WERI-Rb-1 (cell line): Measurements from ENCODE around the gene HRCT1.

Source experiments
- DNase-seq: peaks from one replicate; pipeline ENCODE4 v3.0.0-alpha.2; 2020
- H3K27ac ChIP-seq: fragments of 250-450 bp; sonication (Bioruptor Pico); 2 replicates; pipeline ENCODE4 v1.5.1; 2020; ENCODE audit warnings: mild to moderate bottlenecking, moderate library complexity
- H3K27me3 ChIP-seq: fragments of 250-450 bp; sonication (Bioruptor Pico); 2 replicates; pipeline ENCODE4 v1.5.1; 2021; ENCODE audit warnings: mild to moderate bottlenecking, low read depth, moderate library complexity; ENCODE audit not compliant: insufficient read depth, severe bottlenecking
- H3K36me3 ChIP-seq: fragments of 250-450 bp; sonication (Bioruptor Pico); 2 replicates; pipeline ENCODE4 v1.5.1; 2020; ENCODE audit warnings: mild to moderate bottlenecking, moderate library complexity
- H3K4me3 ChIP-seq: 2 replicates; pipeline ENCODE4 v1.5.1; 2011; ENCODE audit warnings: low read depth, mild to moderate bottlenecking, control low read depth, low read length
- H3K9me3 ChIP-seq: fragments of 250-450 bp; sonication (Bioruptor Pico); 2 replicates; pipeline ENCODE4 v1.5.1; 2021; ENCODE audit warnings: mild to moderate bottlenecking, moderate library complexity; ENCODE audit not compliant: severe bottlenecking
- CTCF ChIP-seq: IDR thresholded peaks from 2 replicates; pipeline ENCODE4 v1.5.1; 2011; ENCODE audit warnings: low read depth, mild to moderate bottlenecking, control low read depth, inconsistent platforms, low read length

Gene HRCT1

GRCh38 chr9:35938474-35939356 is 32.7 kb downstream of the HRCT1 start:
- H3K27me3 ChIP-seq, result no peaks in the 10 kb centered on the region
- H3K27ac ChIP-seq, result no peak overlapping the region
- H3K36me3 ChIP-seq, result no peaks in the 10 kb centered on the region
- TF ChIP-seq CTCF, result no peak
- no peaks in the 10 kb centered on the region for H3K9me3 ChIP-seq
- no peak for DNase-seq
- no peak overlapping the region for H3K4me3 ChIP-seq

DNA sequence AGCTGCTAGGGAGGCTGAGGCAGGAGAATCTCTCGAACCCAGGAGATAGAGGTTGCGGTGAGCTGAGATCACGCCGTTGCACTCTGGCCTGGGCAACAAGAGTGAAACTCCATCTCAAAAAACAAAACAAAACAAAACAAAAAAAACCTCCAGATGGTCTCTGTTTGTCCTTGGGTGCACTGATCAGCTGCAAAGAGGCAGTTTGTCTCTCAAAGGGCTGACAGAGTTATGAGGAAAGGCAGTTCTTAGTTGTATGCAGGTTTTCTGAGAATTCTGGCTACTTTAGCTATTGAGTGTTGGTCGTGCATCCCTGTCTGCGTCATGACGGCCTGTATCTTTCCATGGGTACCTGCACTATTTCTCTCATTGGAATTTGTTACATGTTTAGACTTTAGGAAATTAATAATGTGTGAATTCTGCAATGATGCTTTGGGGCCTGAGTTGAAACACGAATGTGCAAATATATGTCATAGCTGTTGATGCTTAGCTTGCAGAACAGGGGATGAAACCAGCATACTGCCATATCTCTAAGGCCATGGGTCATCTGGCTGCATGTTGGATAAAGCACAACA is 33.8 kb downstream of the HRCT1 start:
- no peak overlapping the region for H3K4me3 ChIP-seq
- TF ChIP-seq CTCF, result no peak
- no peaks in the 10 kb centered on the region for H3K27me3 ChIP-seq
- H3K36me3 ChIP-seq, result no peaks in the 10 kb centered on the region
- peak overlapping the region; percentile 77 for H3K27ac ChIP-seq
- DNase-seq, result no peak
- H3K9me3 ChIP-seq, result no peaks in the 10 kb centered on the region

DNA sequence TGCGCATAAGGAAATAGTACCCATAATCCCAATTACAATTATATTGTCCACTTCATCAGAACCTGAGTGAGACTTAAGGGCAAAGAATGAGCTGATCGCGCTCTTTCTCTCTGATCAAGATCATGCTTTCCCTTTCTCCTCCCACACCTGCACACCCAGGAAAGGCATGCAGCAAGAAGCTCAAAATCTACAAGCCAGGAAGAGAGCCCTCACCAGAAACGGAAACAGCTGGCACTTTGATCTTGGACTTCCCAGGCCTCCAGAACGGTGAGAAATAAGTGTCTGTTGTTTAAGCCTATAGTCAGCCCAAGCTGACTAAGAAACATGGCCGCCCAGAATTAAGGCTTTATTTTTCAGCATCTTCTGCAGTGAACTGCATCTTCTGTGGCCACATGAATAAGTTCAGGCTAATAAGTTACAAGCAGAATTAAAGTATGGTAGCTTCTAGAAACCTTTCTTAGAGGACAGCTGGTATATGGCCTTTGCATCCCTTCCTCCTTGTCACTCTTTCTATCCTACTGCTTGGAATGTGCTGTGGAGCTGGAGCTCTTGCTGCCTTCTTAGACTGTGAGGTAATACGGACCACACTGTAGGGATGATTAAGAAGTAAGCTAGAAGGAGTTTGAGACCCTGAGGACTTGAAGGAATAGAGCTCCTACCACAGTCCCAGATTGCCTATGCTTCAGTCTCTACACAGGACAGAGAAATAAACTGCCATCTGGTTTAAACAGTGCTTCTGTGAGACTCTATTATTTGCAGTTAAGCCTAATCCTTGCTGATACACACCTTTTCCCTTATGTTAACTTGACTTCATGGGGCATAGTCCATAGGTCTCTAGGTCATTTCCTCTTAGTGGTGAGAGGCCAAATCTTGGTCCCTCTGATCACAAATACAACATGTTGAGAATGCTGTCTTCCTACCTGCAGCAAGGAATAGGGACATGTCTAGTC is 34.7 kb downstream of the HRCT1 start:
- H3K36me3 ChIP-seq, result no peaks in the 10 kb centered on the region
- DNase-seq, result peak; percentile 29
- peak overlapping the region; percentile 77 for H3K27ac ChIP-seq
- H3K9me3 ChIP-seq, result no peaks in the 10 kb centered on the region
- H3K27me3 ChIP-seq, result no peaks in the 10 kb centered on the region
- no peak for TF ChIP-seq CTCF
- no peak overlapping the region for H3K4me3 ChIP-seq

GRCh38 chr9:35942286-35942685 is 36.3 kb downstream of the HRCT1 start:
- Histone ChIP-seq H3K36me3 (no peaks in the 10 kb centered on the region), H3K9me3 (no peaks in the 10 kb centered on the region), H3K27me3 (no peaks in the 10 kb centered on the region), H3K27ac (no peak overlapping the region), H3K4me3 (no peak overlapping the region)
- DNase-seq, result no peak
- TF ChIP-seq CTCF, result no peak

DNA sequence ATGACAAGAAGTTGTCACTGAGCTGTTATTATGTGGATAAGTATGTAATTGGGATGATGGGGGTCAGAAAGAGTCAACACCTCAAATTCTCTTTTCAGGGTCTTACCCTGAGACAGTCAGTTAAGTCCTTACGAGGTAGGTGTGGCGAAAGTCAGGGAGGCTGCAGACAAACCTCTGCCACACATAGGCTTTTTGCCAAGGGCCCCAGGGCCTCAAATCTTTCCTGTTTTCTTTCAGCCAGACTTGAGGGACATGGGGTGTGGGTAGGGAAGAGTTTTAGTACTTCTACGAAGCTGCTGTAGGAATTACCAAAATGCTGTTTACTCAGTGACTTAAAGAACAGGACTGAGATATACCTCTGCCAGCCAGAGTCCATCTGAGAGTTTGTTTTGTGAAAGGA is 38.2 kb downstream of the HRCT1 start:
- Histone ChIP-seq H3K4me3 (no peak overlapping the region), H3K27me3 (no peaks in the 10 kb centered on the region), H3K27ac (no peak overlapping the region), H3K36me3 (no peaks in the 10 kb centered on the region), H3K9me3 (no peaks in the 10 kb centered on the region)
- DNase-seq, result no peak
- no peak for TF ChIP-seq CTCF
